Stimulated activated CD4-positive, alpha-beta T cell treated with anti-CD3 and anti-CD28 coated beads, Interleukin-4, amount 100 ng/mL, for 24 hours (primary cell): ENCODE measurements around the gene PNP.
A peak's percentile ranks its signal among the peaks of the same experiment; 100 is the strongest.

ENCODE experiments used
- DNase-seq: peaks from one replicate; pipeline ENCODE4 v3.0.0-alpha.2; 2020

Gene PNP

DNA sequence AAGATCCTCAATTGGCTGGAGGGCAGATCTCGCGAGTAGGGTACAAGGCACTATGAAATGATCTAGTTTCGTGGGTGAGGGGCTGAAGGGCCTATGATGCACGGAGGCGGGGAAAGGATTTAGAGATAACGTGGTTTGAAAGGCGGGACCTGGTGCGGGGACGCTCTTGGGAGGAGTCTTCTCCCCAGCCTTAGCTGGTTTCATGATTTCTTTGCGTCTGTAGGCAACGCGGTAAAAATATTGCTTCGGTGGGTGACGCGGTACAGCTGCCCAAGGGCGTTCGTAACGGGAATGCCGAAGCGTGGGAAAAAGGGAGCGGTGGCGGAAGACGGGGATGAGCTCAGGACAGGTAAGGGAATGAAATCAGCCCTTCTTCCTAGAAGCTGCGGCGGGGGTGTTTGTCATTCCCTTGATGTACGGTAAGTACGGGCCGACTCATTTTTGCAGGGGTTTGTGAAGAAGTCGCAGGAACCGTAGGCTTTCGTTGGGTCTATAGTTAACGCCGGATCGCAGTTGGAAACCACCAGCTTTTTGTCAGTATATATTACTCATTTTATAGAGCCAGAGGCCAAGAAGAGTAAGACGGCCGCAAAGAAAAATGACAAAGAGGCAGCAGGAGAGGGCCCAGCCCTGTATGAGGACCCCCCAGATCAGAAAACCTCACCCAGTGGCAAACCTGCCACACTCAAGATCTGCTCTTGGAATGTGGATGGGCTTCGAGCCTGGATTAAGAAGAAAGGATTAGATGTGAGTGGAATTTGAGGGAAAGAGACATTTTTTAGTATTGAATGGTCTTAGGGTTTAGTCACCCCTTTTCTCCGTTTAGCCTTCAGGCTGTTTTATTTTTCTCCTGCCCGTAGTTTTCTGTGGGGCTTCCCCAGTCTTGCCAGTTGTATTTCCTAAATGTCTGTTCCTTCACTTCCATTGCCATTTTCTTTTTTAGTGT is 13.6 kb upstream of the PNP start:
- no peak for DNase-seq

DNA sequence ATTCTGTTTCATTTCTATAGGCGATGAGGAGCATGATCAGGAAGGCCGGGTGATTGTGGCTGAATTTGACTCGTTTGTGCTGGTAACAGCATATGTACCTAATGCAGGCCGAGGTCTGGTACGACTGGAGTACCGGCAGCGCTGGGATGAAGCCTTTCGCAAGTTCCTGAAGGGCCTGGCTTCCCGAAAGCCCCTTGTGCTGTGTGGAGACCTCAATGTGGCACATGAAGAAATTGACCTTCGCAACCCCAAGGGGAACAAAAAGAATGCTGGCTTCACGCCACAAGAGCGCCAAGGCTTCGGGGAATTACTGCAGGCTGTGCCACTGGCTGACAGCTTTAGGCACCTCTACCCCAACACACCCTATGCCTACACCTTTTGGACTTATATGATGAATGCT is 12.2 kb upstream of the PNP start:
- DNase-seq = no peak

DNA sequence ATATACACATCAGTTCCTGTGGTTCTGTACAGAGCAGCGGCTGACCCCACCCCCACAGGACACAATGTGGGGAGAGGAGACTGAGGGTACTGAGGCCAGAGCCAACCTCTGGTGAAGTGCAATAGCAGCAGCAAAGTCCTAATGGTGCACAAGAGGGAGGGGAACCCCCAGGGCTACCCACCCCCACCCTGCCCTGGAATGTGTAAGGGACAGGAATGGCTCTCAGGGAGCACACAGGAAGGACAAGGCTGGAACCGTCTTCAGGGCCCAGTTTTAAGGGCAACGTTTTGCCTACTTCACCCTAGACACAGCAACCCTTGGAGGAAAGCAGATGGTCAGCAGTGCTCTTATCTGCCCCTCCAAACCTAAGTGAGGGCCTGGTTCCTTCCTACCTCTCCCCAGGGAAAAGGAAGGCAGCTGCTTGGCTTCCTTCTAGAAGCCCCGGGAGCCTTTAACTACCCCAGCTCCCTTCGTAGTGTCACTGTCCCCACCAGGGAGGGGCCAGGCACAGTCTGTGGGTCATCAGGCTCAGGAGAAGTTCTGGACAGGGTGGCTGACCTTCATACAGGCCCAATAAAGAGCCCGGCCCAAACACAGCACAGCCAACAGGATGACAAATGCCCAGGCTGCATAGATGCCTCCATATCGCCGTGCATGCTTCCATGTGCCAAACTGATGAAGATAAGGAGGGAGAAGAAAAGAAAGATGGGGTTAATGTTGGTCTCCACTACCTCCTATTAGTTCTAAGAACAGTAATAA is 11.0 kb upstream of the PNP start:
- no peak for DNase-seq

- DNase-seq = peak; percentile 43
These were observed 8.6 kb upstream of the PNP start for GRCh38 chr14:20460458-20461224.

DNA sequence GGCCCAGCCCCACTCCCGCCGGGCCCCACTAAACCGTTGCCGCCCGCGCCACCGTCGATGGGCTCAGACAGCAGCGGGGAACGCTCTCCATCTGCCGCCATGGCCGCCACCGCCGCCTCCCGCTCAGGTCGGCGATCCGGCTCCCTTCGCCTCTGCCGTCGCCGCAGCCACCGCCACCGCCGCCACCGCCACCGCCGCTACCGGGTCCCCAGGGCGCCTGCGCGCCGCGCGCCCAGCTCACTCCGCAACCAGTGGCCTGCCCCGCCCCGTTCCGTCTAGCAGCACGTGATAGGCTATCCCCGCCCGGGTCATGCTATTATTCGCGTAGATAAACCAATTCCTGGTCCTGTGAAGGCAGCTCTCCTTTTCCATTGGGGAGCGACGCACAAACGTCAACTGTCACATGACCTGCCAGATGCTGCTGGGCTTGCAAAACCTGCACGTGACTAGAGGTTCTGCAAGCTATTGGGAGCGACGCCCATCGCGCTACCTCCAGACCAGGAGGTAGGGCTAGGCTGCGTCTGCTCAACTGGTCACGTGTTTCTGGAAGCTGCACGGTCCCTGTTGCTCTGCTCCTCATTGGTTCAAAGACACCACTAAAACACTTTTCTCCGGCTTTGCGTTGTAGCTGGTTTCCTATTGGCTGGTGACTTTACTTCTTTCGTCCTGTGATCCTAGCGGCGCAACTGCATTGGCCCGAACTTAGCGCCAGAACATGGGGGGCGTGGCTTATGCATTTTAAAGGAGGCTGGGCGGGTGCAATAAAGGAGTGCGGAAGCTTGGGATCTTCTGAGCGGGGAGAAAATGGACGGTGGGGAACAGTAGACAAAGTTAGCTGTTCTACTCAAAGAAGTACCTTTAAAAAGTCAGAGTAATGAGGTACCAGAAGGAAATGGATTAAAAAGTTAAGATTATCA is 7.7 kb upstream of the PNP start, which contains the start of gene PIP4P1:
TSS of gene PIP4P1 (minus strand) at position 210 of the 917 bp plus-strand sequence. CDS start at position 101, 109 bp downstream.
- peak; percentile 99 for DNase-seq

GRCh38 chr14:20468764-20469241 is 403 bp upstream of the PNP start:
- DNase-seq = no peak

DNA sequence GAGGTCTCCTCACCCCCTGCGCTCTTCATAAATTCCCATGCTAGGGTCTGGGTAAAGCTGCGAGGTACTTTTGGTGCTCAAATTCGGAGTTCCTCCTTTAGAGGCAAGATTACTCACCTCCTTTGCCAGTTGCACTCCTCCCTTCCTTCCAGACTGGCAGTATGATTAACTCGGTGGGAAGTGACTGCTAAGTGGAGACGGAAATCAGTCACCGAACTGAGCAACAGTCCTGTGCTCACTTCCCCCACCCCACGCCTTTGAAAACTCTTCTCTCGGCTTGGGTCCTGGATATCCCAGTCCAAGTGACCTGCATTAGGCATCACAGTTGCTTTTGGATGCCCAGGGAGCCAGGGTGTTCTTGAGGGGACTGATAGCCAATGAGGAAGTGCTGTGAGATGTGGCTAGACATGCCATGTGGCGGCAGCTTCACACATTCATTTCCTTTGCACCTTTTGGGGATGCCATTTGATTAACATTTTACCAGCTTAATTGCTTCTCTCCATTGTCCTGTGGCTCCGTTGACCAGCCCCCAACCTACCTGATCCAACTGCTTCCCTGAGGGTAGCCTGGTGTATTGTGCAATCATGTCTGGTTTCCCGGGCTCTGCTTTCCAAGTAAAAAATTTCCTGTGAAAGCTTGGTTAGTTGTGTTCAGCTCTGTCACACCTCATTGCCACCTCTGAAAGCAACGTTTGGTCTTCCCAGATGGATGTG is 840 bp downstream of the PNP start:
- peak; percentile 74 for DNase-seq

DNA sequence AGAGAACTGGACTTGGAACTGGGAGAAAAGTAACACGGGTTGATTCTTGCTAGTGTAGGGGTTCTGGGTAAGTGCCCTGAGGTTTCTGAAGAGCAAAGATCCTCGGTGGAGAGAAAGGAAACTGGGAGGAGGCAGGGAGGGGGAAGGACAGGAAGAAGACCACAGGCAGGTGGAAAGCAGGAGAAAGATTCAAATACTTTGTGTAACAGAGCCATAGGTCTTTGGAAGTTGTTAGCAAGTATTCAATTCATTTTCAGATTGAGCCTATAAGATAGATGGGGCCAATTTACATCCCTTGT is 1.3 kb downstream of the PNP start:
- DNase-seq = no peak

GRCh38 chr14:20472536-20473169 is 3.4 kb downstream of the PNP start:
- no peak for DNase-seq

GRCh38 chr14:20476776-20477175 is 7.6 kb downstream of the PNP start:
- no peak for DNase-seq

DNA sequence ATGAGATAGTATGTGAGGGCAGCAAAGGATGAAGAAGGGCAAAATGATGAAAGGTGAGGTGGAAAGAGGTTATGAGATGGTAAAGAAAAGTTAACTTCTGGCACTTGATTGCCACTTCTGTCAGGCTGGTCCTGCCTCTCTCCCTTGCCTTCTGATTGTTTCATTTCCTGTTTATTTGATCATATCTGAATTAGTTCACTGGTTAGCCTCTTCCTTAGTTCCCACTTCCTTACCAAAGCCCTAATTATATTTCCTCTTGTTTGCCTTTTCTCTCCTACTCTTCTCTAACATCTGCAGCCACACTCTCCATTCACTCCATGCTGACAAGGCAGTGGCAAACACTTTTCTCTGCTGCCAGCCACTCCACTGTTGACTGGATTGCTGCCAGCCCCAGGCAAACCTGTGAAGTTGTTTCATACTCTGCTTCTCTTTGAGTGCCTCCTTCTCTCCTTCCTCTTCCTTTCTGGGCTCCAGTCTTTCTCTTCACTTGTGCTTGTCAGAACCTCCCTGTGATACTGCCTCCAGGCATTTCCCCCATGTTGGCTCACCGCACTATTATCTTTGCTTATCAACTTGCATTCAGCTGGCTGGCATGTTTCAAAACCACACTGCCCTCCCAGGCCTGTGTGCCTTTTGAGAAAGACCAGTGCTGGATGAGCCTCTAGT is 8.1 kb downstream of the PNP start:
- no peak for DNase-seq

GRCh38 chr14:20478894-20479293 is 9.7 kb downstream of the PNP start:
- DNase-seq = no peak

- DNase-seq = no peak
These were observed 13.2 kb downstream of the PNP start for GRCh38 chr14:20482382-20482781.

- DNase-seq = no peak
These were observed 16.7 kb downstream of the PNP start for GRCh38 chr14:20485900-20486299.

DNA sequence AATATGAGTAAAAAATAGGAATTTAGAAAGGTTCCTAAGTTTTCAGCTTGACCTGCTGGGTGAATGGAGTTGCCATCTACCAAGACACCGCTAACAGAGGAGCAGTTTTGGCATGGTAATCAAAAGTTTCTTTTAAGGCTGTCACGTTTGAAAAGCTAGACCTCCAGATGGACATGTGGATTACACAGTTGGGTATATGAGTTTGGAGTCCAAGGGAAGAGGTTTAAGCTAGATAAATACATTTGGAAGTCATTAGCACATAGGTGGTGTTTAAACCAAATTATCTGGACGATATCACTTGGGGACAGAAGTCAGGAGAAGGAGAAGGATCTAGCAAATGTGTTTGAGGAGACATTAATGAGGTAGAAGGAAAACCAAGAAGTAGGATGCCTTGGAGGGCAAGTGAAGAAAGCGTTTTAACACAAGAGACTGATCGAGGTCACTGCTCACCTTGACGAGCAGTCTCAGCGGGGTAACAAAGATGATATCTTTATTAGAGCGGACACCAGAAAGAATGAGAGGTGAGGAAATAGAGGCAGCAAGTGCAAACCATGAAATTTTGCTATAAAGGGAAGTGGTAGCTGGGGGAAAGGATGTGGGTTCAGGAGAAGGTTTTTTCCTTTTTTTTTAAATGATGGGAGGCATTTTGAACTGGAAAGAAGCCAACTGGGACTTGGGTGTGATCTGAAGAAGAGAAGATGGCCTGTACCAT is 17.6 kb downstream of the PNP start:
- no peak for DNase-seq

DNA sequence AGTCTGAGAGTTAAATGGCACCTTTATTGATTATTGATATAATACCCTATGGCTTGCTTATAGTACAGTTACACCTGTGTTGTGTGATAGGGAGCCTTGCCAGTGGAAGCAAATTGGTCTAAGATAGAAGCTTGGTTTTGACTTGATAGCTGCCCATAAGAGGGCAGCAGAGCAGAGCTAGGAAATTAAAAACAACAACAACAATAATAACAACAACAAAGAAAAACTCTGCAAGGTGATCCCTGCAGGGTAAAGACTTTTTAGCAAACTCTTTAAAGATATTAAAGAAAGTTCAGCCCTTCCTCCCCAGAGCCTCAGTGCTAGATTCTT is 18.2 kb downstream of the PNP start:
- DNase-seq = no peak

- DNase-seq = no peak
These were observed 20.1 kb downstream of the PNP start for GRCh38 chr14:20489093-20489994.

DNA sequence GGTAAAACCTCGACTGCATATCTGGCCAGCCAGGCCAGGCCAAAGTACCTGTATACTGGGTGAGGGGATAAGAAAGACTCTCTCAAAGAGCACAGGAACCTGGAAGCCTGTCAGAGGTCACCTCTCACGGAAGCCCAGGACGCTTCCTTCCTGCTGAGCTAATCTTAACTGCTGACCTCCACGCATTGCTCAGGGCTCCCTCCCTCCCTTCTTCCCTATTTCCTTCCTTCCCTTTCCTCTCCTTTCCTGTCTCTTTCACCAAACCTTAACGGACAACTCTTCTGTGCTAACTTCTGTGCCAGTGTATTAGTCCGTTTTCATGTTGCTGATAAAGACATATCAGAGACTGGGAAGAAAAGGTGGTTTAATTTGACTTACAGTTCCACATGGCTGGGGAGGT is 21.4 kb downstream of the PNP start:
- no peak for DNase-seq

- DNase-seq = no peak
These were observed 23.3 kb downstream of the PNP start for GRCh38 chr14:20492486-20492885.
